GM18873 (cell line): ENCODE results near the gene KLRK1.
"Not testable (repeated sequence)": the region's sequence is repeated elsewhere in the genome, so short reads cannot be mapped to it uniquely, and the experiment has no call there.

ENCODE experiments used
- ATAC-seq: cut with Tn5 transposase; IDR thresholded peaks from one replicate; pipeline ENCODE4 v1.9.1; 2021; ENCODE audit warnings: mild to moderate bottlenecking, moderate library complexity, moderate number of reproducible peaks; ENCODE audit not compliant: unreplicated experiment, low FRiP score

The KLRK1 gene

DNA sequence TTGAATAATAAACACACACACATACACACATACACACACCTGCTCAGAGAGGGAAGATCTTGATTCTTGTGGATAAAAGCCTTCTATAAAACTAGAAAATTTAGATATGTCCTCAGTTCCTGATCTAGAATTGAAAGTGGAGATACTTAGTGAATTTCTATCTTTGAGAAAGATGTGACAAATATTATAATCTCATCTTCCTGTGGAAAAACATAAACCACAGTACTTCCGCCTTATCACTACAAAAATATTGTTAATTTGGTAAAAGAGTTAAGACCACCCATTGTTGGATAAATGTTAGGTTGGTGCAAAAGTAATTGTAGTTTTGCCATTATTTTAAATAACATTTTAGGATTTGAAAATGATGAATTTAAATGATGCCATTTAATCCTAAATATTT lies at the start of gene KLRK1:
Gene KLRK1, minus strand, starts transcription at position 138 of the 400 bp plus-strand sequence. CDS start 1,231 bp downstream, outside the sequence.
- ATAC-seq, result no peak

- not testable (repeated sequence) for ATAC-seq
These were observed 47.8 kb upstream of the KLRK1 start for GRCh38 chr12:10437601-10438000.

- ATAC-seq, result not testable (repeated sequence)
These were observed 46.0 kb upstream of the KLRK1 start, which contains the start of gene KLRC2 for GRCh38 chr12:10435816-10436215. Gene KLRC2 (minus strand): TSS chr12:10436010. CDS start chr12:10435986, 24 bp downstream.

DNA sequence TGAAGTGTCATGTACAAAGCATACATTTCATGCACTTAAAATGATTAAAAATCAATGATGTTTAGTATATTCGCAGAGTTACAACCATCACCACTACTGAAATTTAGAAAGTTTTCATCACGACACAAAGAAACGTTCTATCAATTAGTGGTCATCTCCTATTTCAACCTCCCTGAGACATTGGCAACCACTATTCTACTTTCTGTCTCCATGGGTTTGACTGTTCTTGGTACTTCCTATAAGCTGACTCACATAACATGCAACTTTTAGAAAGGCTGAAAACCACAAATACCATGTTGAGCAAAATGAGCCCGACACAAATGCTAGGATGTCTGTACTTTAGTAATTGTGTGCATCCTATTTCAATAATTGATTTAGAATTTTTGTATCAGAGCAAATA lies 40.8 kb upstream of the KLRK1 start:
- not testable (repeated sequence) for ATAC-seq

DNA sequence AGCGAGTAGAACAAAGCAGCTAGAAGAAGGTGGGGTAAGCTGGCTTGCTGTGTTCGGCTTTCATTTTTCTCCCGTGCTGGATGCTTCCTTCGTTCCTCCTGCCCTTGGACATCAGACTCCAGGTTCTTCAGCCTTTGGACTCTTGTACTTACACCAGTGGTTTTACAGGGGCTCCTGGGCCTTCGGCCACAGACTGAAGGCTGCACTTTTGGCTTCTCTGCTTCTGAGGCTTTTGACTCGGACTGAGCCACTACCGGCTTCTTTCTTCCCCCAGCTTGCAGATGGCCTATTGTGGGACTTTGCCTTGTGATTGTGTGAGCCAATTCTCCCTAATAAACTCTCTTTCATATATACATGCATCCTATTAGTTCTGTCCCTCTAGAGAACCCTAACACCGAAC lies 36.1 kb upstream of the KLRK1 start:
- ATAC-seq, result not testable (repeated sequence)

- ATAC-seq, result not testable (repeated sequence)
These were observed 34.5 kb upstream of the KLRK1 start for GRCh38 chr12:10424260-10424899.

- not testable (repeated sequence) for ATAC-seq
These were observed 32.3 kb upstream of the KLRK1 start for GRCh38 chr12:10422159-10422558.

DNA sequence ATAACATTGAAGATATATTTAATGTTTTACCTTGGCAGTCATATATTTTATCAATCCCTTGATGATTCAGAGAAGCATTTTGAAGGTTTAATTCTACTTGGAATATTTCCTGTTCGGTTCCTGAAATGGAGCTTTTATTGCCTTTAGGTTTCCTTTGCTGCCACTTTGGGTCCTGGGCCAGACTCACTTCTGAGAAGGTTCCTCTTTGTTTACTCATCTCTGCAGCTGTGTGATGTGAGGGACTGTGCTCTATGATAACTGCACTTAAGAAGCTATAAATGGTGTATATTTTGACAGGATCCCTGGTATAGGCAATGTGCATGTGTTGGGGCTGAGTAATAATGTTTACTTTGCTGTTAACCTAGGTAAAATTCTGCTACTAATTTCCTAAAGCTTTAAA lies 30.5 kb upstream of the KLRK1 start, which contains the start of gene KLRC3:
Gene KLRC3, minus strand, starts transcription at position 262 of the 400 bp plus-strand sequence. Its CDS starts 45 bp downstream, at position 217.
- ATAC-seq, result not testable (repeated sequence)

DNA sequence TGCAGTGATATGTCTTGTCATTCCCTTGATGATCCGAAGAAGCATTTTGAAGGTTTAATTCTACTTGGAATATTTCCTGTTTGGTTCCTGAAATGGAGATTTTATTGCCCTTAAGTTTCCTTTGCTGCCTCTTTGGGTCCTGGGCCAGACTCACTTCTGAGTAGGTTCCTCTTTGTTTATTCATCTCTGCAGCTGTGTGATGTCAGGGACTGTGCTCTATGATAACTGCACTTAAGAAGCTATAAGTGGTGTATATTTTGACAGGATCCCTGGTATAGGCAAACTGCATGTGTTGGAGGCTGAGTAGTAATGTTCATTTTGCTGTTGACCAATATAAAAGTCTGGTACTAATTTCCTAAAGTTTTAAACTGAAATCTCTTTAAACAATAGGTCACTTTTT lies 19.6 kb upstream of the KLRK1 start, which contains the start of gene KLRC4:
Gene KLRC4, minus strand, starts transcription at position 366 of the 400 bp plus-strand sequence. Its CDS starts 182 bp downstream, at position 184.
- no peak for ATAC-seq

- no peak for ATAC-seq
These were observed 19.0 kb upstream of the KLRK1 start for GRCh38 chr12:10408842-10409241.

GRCh38 chr12:10406725-10407124 lies 16.9 kb upstream of the KLRK1 start:
- ATAC-seq, result no peak

DNA sequence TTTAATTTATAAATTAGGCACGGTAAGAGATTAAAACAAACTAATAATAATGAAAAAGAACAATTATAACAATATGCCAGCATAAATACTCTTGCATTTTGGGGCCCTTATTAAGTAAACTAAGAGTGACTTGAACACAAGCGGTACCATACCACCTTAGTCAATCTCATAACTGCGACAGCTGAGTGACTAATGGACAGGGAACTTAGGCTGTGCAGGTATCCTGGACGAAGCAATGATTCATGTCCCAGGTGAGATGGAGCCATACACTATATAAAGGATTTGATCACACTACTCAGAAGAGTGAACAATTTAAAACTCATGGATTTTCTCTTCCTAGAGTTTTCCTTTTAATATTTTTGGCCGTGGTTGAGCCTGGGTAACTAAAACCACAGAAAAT lies 15.5 kb upstream of the KLRK1 start:
- ATAC-seq, result no peak

GRCh38 chr12:10404798-10405197 lies 15.0 kb upstream of the KLRK1 start:
- ATAC-seq, result no peak

- ATAC-seq, result no peak
These were observed 11.0 kb upstream of the KLRK1 start for GRCh38 chr12:10400829-10401228.

DNA sequence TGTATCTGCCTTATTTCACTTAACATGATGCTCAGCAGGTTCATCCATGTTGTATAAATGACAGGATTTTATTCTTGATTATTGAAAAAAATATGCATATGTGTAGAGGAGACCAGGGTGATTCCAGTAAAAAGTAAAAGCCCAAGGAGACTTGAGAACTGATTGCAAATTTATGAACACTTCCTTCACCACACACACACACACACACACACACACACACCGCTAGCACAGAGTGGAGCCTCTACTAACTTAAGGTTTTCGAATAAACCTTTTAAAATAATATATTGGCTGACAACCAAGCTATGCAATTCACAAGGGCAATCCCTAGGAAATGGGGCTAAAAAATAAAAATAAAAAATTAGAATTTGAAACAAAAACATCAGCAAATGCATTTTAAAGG lies 8.3 kb upstream of the KLRK1 start:
- no peak for ATAC-seq

DNA sequence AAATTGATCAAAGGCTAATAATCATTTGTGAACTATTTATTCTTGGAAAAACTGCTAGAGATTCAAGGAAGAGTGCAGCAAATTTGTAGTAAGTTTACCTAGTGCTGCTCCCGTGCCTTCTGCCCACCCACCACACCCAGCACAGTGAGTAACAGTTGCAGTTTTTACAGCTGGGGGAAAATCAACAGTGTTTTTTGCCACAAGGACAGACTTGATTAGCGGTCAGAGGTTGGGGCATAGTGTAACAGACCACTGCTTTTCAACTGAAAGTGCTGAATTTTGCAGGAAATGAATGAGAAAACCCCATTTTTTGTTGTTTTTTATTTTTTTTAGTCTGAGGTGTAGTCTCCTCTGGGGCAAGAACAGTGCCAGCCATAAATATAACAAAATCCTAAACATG lies 7.5 kb upstream of the KLRK1 start:
- ATAC-seq, result no peak

DNA sequence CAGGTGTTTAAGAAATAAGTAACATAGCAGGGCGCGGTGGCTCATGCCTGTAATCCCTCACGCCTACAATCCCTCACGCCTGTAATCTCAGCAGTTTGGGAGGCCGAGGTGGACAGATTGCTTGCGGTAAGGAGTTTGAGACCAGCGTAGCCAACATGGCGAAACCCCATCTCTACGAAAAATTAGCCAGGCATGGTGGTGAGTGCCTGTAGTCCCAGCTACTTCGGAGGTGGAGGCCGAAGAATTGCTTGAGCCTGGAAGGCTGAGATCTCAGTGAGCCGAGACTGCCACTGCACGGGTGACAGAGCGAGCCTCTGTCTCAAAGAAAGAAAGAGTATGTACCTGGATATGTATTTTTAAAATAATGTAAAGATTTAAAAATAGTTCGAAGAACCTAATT lies 6.3 kb upstream of the KLRK1 start:
- ATAC-seq, result not testable (repeated sequence)

DNA sequence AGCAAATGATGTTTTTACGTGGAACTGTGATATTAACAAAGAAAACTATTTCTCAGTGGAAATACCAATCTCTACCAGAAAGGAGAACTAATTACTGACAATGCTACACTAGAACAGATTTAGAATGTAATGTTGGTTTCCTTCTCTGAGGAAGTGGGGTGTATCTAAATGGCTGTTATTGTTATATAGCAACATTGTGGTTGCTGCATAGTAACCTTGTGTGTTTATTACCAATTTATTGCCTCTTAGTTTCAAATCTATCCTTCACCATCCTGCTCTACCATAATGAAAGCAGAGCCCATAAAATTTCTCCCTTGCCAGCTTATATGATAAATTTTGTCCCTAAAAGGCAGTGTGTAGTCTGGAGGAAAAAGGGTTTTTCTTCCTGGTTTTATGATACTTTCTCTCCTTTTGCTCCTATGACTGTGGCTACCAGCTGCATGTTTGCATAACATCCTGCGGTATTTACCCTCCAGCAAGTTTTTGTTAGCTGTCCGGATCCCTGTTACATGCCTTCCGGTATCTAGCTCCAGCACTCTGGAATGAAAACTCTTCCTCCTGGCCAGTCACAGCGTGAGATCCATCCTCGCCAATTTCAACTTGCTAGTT lies 5.7 kb upstream of the KLRK1 start:
- ATAC-seq, result no peak

- not testable (repeated sequence) for ATAC-seq
These were observed 4.8 kb upstream of the KLRK1 start for GRCh38 chr12:10394531-10395152.

DNA sequence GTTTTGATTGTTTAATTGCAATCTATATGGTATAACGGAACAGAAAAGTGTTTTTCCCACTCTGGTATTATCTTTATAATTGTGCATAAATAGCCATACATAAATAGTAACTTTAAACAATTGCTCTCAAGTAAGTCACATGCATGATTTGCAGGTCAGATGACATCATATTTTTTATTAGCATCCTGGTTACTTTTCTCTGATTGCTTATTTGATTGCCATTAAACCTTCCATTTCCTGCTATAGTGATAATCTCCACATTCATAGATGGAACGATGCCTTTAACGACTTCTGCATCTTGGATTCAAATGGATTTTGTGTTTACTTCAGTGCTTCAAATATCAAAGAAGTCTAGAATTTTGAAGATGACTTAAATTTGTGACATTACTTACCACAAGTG lies 3.5 kb upstream of the KLRK1 start:
- ATAC-seq, result no peak

- ATAC-seq, result no peak
These were observed 2.6 kb upstream of the KLRK1 start for GRCh38 chr12:10392394-10392930.
